ENCODE measurements around the gene ROPN1B. TPM values are rescaled to one million over a fixed set of nuclear protein-coding genes. Genes with fewer than 3 reads are reported as not detected.
A peak's percentile ranks its signal among the peaks of the same experiment; 100 is the strongest.
"Not testable (repeated sequence)": the region's sequence is repeated elsewhere in the genome, so short reads cannot be mapped to it uniquely, and the experiment has no call there.

The ROPN1B gene
- total RNA-seq (2012; rRNA removed), result not detected in 2 replicates

DNA sequence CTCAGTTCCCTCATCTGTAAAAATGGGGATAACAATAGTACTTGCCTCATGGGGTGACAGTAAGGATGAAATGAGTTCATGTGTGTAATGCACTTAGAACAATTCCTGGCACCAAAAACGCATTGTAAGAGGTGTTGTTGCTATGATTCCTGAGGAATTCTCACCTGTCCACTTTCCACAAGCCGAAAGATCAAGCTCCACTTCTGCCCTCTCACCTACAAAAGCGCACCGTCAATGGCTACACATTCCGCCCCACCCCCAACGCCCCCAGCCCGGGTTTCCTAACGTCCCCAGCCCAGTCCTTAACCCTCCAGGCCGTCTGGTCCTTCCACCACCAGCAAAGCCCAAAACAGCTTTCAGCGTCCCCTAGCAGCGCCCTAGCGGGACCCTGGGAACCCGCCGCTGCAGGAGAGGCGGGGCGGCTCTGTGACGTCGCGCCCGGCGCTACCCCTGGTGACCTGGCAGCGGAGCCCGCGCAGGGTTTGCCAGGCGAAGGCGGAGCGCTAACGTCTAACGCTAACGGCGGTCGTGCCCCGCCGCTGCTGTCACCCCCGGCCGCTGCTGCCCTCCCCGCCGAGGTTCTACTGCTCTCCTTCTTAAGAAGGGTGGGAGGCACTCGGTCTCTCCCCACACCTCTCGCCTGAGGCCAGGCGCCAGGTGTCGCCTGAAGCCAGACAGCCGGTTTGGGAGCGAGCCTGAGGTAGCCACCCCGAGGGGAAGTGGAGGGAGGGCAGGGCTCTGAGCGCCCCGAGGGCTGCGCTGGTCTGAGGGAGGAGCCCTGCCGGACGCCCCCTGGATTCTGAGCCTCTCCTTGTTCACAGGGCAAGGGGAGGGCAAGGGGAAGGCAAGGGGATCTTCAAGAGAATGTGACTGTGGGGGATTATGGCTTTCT, at the start of gene ROPN1B:
Gene ROPN1B, plus strand, starts transcription at position 478 of the 892 bp plus-strand sequence. CDS start 2,877 bp downstream, outside the sequence.
- H3K27me3 ChIP-seq (ENCODE audit: control insufficient read depth, insufficient read depth, low read length), result peaks cover 58% of the 10 kb centered on the region
- H3K4me3 ChIP-seq (ENCODE audit: low read length); H3K4me1 ChIP-seq (ENCODE audit: control insufficient read depth, insufficient read depth, low read length): not testable (repeated sequence)

DNA sequence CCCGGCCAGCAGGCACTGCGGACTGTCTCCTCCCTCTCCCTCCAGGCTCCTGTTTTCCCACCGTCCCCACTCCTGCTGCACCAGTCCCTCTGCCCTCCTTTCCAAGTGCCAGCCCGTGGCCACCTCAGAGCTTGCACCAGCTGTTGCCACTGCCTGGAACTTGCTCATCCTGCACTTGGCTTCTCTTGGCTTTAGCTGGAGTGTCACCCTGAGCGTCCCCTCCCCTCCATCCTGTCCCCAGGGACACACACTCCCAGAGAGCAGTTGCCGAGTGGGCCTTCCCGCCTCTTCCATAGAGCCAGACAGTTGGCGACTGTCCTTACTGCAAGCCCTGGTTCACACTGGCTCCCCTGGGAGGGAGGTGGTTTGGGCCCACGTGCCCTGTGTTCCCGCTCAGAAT, 48.8 kb upstream of the ROPN1B start:
- H3K9ac ChIP-seq (ENCODE audit: low read depth, low read length); H3K4me2 ChIP-seq (ENCODE audit: low read length); H3K4me1 ChIP-seq (ENCODE audit: control insufficient read depth, insufficient read depth, low read length); H3K9me3 ChIP-seq (replicated peaks; ENCODE audit: low read length); H3K4me3 ChIP-seq (ENCODE audit: low read length); H3K36me3 ChIP-seq (ENCODE audit: insufficient read depth, low read length); H3K27me3 ChIP-seq (ENCODE audit: control insufficient read depth, insufficient read depth, low read length): not testable (repeated sequence)

More for the DNA sequence above, at the start of gene ROPN1B:
- H3K9ac ChIP-seq (ENCODE audit: low read depth, low read length); H3K4me2 ChIP-seq (ENCODE audit: low read length); H3K36me3 ChIP-seq (ENCODE audit: insufficient read depth, low read length); H3K9me3 ChIP-seq (replicated peaks; ENCODE audit: low read length): not testable (repeated sequence)

DNA sequence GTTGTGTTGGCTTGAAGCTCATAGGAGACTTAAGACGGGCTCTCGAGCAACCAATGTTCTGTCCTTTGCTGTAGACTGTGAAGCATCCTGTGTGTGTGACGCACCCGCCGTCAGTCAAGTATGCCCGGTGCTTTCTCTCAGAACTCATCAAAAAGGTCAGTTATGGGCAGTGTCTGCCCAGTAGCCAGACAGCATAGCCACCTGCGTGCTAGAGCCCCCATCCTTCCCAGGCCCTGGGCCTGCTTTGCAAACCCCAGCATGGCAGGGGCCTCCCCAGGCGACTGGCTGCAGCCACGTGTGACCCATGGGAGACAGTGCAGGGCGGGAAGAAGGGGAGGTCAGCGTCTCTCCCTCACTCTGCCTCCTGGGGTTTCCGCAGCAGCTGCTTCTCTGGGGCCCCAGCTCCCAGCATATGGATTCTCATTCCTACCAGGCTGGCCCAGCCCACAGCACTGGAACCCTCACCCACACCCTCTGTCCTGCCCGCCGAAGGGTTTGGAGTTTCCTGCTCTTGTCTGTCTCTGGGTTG, 48.2 kb upstream of the ROPN1B start:
- H3K9ac ChIP-seq (ENCODE audit: low read depth, low read length); H3K9me3 ChIP-seq (replicated peaks; ENCODE audit: low read length); H3K4me2 ChIP-seq (ENCODE audit: low read length); H3K4me3 ChIP-seq (ENCODE audit: low read length); H3K36me3 ChIP-seq (ENCODE audit: insufficient read depth, low read length); H3K27me3 ChIP-seq (ENCODE audit: control insufficient read depth, insufficient read depth, low read length); H3K4me1 ChIP-seq (ENCODE audit: control insufficient read depth, insufficient read depth, low read length): not testable (repeated sequence)

DNA sequence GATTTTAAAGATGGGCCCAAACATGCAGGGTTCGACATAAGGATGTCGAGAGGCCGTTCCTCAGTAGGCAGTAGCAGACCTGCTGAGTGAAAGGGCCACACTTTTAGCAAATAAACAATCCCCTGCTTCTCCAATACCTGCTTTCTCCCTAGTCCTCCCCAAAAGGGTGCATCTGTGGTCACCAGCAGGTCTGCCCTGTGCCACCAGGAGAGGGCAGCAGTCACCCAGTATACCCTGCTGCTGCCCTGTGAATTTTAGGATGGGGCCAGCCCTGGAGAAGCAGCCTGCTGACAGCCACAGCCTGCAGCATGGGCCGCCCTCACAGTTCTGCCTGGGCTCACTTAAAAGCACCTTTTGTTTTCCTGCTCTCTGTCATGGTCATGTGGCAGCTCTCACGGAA, 47.3 kb upstream of the ROPN1B start:
- not testable (repeated sequence) for H3K4me3 ChIP-seq (ENCODE audit: low read length); H3K27me3 ChIP-seq (ENCODE audit: control insufficient read depth, insufficient read depth, low read length); H3K4me1 ChIP-seq (ENCODE audit: control insufficient read depth, insufficient read depth, low read length); H3K9ac ChIP-seq (ENCODE audit: low read depth, low read length); H3K4me2 ChIP-seq (ENCODE audit: low read length); H3K9me3 ChIP-seq (replicated peaks; ENCODE audit: low read length); H3K36me3 ChIP-seq (ENCODE audit: insufficient read depth, low read length)

DNA sequence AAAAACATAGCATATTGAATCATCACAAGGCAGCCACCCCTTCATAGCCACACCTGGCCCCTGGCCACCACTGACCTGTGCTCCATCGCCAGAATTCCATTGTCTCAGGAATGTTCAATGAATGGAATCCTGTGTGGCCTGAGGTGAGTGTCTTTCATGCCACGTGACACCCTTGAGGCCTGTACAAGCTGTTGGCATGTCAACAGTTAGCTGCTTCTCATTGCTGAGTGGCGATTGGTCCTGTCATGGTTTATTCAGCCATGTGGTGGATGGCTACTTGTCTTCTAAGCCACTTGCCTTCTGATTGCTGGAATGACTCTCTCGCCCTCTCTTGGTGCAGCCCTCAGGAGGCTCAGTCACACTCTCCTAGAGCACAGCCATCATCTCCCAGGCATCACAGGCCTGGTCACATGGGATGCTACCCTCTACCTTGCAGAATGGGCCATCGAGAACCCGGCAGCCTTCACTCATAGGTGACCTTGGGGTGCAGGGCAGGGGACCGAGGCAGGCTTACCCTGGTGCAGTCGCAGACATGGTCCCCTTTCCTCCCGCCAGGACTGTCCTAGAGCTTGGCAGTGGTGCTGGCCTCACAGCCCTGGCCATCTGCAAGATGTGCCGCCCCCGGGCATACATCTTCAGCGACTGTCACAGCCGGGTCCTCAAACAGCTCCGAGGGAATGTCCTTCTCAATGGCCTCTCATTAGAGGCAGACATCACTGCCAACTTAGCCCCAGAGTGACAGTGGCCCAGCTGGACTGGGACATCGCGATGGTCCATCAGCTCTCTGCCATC, 45.5 kb upstream of the ROPN1B start:
- not testable (repeated sequence) for H3K27me3 ChIP-seq (ENCODE audit: control insufficient read depth, insufficient read depth, low read length); H3K9me3 ChIP-seq (replicated peaks; ENCODE audit: low read length); H3K4me2 ChIP-seq (ENCODE audit: low read length); H3K9ac ChIP-seq (ENCODE audit: low read depth, low read length); H3K36me3 ChIP-seq (ENCODE audit: insufficient read depth, low read length); H3K4me3 ChIP-seq (ENCODE audit: low read length); H3K4me1 ChIP-seq (ENCODE audit: control insufficient read depth, insufficient read depth, low read length)

DNA sequence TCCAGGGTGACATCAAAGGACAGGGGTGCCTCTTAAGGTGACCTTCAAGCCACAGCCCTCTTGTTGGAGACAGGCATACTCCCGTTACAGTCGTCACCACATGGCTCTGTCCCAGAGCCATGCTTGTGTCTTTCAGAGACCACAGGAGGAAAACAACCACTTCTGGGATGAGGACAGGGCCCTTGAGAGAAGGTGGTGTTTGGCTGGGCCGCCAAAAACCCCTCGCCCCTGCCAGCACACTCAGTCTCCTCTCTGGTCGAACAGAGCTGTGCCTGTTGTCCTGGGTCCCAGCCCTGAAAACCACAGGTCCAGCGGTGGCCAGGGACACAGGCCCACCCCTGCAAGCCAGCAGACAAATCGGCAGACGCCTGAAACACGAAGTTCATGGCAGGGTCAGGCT, 44.7 kb upstream of the ROPN1B start:
- not testable (repeated sequence) for H3K27me3 ChIP-seq (ENCODE audit: control insufficient read depth, insufficient read depth, low read length); H3K4me3 ChIP-seq (ENCODE audit: low read length); H3K4me1 ChIP-seq (ENCODE audit: control insufficient read depth, insufficient read depth, low read length); H3K9me3 ChIP-seq (replicated peaks; ENCODE audit: low read length); H3K9ac ChIP-seq (ENCODE audit: low read depth, low read length); H3K4me2 ChIP-seq (ENCODE audit: low read length); H3K36me3 ChIP-seq (ENCODE audit: insufficient read depth, low read length)

DNA sequence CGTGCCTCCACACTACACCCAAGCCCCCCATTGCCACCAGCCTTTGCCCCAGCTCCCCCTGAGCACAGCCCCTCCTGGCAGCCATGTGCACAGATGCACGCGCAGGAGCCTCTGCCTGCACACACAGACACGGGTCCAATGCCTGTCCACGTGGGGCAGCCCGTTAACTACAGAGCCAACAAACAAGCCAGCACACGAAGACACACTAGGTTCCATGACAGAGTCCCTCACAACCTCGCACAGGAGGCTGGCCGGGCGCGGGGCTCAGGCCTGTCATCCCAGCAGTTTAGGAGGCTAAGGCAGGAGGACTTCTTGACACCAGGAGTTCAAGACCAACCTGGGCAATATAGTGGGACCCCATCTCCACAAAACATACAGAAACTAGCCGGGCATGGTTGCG, 43.3 kb upstream of the ROPN1B start:
- not testable (repeated sequence) for H3K36me3 ChIP-seq (ENCODE audit: insufficient read depth, low read length); H3K4me2 ChIP-seq (ENCODE audit: low read length); H3K9me3 ChIP-seq (replicated peaks; ENCODE audit: low read length); H3K9ac ChIP-seq (ENCODE audit: low read depth, low read length); H3K4me3 ChIP-seq (ENCODE audit: low read length); H3K4me1 ChIP-seq (ENCODE audit: control insufficient read depth, insufficient read depth, low read length); H3K27me3 ChIP-seq (ENCODE audit: control insufficient read depth, insufficient read depth, low read length)

DNA sequence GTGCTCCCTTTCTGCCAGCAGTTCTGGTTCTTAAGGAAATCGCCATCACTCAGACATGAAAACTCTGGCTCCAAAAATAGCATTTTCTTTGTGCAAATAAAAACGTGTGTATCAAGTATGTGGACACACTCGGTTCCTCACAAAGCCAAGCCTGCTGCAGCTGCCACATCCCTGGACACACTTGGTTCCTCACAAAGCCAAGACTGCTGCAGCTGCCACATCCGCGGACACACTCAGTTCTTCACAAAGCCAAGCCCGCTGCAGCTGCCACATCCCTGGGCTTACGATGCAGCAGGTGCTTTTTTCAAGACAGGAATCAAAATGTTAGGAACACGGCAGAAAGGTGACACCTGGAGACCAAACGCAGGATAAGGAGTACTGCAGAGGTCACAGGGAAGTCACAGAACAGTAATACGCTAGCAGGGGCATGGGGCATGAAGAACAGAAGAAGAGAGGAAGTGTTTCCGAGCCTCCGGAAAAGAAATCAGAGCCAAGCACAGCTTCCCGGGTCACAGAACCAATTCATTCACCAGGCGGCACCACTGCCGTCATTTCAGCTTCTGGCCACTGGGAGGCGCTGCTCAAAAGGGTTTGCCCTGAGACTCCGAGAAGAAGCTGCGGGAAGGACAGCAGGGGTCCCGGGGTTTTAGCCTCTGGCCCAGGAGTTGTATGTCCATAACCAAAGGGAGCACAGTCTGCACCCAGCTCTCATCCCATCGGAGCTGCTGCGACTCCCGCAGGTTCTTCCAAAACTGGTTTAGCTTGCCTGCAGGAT, 40.0 kb upstream of the ROPN1B start:
- Histone ChIP-seq H3K4me3 (ENCODE audit: low read length) (peak overlapping the region; percentile 58), H3K4me2 (ENCODE audit: low read length) (peak overlapping the region; percentile 77)
- H3K4me1 ChIP-seq (ENCODE audit: control insufficient read depth, insufficient read depth, low read length); H3K9ac ChIP-seq (ENCODE audit: low read depth, low read length); H3K27me3 ChIP-seq (ENCODE audit: control insufficient read depth, insufficient read depth, low read length); H3K9me3 ChIP-seq (replicated peaks; ENCODE audit: low read length); H3K36me3 ChIP-seq (ENCODE audit: insufficient read depth, low read length): not testable (repeated sequence)

DNA sequence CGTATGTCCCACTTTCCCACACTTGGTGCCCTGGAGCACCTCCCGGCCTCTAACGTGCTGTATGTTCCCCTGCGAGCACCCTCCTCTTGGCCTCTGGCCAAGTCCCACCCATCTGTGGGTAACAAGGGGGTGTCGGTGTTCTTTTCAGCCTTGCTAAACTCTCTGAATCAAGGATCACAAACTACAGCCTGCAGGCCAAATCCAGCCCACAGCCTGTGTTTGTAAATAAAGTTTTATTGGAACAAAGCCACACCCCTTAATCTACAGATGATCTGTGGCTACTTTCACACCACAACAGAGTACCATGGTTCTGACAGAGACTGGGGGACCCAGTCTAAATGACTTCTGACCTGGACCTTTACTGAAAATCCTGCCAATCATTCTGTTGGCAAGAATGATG, 39.2 kb upstream of the ROPN1B start:
- H3K27me3 ChIP-seq (ENCODE audit: control insufficient read depth, insufficient read depth, low read length); H3K4me1 ChIP-seq (ENCODE audit: control insufficient read depth, insufficient read depth, low read length); H3K9me3 ChIP-seq (replicated peaks; ENCODE audit: low read length); H3K4me3 ChIP-seq (ENCODE audit: low read length); H3K4me2 ChIP-seq (ENCODE audit: low read length); H3K36me3 ChIP-seq (ENCODE audit: insufficient read depth, low read length); H3K9ac ChIP-seq (ENCODE audit: low read depth, low read length): not testable (repeated sequence)

DNA sequence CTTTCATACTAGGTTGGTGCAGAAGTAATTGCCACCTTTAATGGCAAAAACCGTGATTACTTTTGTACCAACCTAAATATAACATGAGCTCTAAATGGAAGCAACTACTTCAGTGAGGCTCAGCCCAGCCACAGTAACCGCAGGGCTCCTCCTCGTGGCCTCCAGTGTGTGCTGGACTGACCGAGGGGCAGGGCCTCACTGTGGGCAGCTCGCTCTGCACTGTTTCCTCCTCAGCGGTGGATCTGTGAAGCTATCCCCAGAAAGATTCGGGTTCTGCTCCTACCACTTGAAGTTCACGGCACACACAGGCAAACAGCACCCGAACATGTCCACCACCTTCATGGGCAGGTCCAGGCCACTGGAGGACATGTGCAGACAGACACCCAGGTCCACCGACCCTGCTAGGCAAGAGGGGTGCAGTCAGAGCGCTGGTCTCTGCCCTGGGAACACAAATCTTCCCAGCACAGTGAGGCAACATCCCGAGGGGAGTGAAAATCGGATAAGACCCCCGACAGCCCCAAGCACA, 37.6 kb upstream of the ROPN1B start:
- not testable (repeated sequence) for H3K36me3 ChIP-seq (ENCODE audit: insufficient read depth, low read length); H3K4me1 ChIP-seq (ENCODE audit: control insufficient read depth, insufficient read depth, low read length); H3K27me3 ChIP-seq (ENCODE audit: control insufficient read depth, insufficient read depth, low read length); H3K9ac ChIP-seq (ENCODE audit: low read depth, low read length); H3K4me2 ChIP-seq (ENCODE audit: low read length); H3K9me3 ChIP-seq (replicated peaks; ENCODE audit: low read length); H3K4me3 ChIP-seq (ENCODE audit: low read length)
